ENCODE measurements around the gene GLIPR2.
"Not testable (repeated sequence)": the region's sequence is repeated elsewhere in the genome, so short reads cannot be mapped to it uniquely, and the experiment has no call there.

GLIPR2 gene, protein sequence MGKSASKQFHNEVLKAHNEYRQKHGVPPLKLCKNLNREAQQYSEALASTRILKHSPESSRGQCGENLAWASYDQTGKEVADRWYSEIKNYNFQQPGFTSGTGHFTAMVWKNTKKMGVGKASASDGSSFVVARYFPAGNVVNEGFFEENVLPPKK

DNA sequence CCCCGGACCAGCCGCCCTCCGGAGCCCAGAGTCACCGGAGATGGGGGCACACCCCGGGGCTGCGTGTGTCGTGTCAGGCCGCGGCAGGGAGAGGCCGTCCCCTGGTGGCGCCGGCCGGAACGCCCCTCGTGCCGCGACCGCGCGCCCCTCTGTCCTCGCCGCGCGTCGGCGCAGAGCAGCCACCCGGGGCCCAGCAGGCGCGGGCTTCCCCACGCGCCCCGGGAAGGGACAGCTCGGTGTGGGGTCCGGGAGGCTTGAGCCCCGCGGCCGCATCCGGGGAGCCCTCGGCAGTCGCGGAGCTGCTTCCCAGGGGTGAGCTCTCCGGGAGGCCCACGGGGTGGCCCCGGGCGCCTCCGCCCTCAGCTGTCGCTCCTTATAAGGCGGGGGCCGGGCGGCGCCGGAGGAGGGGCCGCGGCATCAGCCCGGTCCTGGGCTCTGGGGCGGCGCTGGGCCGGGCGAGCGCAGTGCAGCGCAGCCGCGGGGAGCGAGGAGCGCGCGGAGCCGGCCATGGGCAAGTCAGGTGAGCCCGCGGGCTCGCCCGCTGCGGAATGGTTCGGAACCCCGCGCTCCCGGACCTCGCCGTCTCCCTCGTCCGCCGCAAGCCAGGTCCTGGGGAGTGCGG lies at the start of gene GLIPR2:
TSS of gene GLIPR2 (plus strand) at position 462 of the 622 bp plus-strand sequence. CDS start at position 508, 46 bp downstream.
- peak; percentile 78 for DNase-seq

DNA sequence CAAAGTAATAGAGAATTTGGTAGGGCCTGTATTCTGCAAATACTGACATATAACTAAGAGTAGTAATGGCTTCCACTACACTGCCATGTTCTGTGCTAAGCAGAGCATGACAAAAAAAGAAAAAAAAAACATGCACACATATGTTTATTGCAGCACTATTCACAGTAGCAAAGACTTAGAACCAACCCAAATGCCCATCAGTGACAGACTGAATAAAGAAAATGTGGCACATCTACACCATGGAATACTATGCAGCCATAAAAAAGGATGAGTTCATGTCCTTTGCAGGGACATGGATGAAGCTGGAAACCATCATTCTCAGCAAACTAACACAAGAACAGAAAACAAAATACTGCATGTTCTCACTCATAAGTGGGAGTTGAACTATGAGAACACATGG lies 49.5 kb upstream of the GLIPR2 start:
- DNase-seq: not testable (repeated sequence)

DNA sequence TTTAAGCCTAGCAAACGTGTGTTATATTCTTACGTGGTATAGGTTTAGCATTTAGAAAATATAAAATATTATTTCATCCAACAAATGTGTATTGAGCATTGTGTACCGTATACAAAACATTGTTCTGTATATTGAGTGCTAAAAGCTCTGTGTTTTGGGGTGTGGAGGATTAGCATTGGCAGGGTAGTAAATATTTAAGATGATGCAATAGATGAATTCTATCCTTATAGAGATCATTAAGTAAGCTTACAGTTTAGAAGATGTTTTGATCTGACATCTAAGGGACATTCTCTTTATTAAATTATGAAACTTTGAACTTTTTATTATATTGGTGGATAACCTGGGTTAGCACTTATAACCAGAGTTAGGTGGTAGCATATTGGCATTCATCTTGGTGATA lies 48.5 kb upstream of the GLIPR2 start:
- DNase-seq: no peak

DNA sequence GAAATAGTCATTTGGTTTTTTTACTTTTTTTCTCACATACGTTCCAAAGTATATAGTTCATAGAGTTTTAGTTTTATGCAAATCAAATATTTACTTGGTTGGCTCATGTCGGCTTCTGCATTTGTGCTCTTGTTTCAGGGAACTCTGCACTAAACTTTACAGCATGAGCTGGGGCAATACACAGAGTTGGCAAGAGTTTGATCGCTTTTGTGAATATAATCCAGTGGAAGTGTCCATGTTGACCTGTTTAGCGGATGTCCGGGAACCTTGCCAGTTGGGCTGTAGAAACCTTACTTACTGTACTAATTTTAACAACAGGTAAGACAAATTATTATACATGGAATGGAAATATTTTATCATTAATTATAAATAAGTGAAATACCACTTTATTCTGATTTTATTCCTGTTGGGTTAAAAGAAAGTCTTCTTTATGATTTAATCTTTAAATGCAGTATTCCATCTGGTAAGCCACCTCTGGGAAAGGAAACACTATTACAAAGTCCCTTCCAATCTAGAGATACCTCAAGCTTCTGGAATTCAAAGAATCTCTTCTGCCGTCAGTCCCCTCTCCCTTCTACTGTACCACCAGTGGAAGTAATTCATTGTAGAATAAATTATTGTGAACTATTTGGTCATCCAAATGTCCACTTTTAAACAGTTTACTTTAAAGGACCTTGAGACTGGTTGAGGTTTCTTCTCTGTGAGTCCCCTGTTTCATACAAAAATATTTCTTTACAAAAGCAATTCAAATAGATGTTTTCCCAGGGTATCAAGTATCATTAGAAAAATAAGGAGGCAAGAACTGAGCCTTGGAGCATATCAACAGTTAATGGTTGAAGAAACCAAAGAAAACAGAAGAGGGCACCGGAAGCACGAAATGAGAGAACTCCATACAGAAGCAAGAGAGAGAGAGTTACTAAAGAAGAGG lies 45.2 kb upstream of the GLIPR2 start:
- DNase-seq: peak; percentile 77

DNA sequence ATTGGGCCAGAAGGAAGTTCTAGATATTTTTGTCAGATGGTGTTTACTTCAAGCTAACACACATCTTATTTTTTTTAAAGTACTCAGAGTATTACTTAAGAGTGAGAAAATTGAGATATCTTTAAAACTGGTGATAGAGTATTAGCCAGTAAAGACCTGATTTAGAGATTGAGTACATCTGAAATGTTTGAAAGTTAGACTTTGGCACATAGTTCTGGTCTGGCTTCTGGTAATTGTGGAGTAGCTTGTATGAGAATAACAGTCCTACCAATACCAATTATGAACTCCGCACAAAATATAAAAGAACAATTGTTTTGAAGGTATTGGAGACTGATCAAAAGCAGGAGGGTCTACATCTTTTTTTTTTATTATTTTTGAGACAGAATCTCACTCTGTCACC lies 44.5 kb upstream of the GLIPR2 start:
- no peak for DNase-seq

DNA sequence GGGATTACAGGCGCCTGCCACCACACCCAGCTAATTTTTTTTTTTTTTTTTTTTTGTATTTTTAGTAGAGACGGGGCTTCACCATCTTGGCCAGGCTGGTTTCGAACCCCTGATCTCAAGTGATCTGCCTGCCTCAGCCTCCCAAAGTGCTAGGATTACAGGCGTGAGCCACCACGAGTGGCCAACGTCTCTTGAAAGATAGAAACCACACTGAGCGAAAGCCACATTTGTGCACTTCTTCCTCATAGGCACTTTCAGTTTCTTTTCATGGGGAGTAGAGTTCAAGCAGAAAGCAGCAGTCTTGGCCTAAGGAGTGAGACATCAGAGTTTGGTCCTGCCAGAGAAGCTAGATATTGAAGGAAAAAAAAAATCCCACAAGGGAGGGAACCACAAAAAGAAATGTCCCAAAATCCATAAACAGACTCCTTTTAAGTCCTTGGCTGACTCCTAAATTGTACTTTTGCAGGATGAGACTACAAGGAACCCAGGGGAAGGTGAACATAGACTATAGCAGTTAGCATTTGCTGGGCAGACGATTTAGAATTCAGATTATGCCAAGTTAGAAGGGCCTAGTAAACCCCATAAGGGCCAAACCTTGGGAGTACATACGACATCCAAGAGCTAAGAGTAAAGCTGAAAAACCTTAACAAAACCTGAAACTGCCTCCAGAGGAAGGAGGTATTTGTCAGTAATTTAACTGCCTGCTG lies 43.9 kb upstream of the GLIPR2 start:
- DNase-seq: no peak

DNA sequence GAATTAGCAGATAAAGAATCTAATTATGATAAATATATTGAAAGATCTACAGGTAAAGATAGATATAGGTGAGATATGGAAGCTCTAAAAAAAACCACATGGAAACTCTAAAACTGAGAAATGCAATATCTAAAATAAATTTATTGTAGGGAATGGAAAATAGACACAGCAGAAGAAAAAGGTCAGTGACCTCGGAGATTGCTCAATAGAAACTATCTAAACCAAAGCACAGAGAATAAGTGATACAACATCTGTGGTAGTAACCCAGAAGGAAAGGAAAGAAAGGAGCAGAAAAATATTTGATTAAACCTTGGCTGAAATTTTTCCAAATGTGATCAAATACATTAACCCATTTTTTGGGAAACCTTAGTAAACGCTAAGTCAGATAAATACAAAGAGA lies 43.1 kb upstream of the GLIPR2 start:
- DNase-seq: no peak

DNA sequence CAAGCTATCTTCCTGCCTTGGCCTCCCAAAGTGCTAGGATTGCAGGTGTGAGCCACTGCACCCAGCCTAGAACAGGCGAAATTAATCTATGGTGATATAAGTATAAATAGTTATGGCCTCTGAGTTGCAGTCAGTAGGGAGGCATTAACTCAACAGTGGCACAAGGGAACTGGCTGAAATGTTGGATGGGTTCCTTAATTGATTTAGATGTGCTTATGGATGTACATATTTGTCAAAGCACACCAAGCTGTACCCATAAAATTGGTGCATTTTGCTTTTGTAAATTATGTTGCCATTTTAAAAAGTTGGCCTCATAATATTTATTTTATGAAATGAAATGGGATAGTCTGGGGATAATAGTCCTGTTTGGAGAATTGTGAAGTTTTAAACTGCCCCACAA lies 36.8 kb upstream of the GLIPR2 start:
- no peak for DNase-seq

DNA sequence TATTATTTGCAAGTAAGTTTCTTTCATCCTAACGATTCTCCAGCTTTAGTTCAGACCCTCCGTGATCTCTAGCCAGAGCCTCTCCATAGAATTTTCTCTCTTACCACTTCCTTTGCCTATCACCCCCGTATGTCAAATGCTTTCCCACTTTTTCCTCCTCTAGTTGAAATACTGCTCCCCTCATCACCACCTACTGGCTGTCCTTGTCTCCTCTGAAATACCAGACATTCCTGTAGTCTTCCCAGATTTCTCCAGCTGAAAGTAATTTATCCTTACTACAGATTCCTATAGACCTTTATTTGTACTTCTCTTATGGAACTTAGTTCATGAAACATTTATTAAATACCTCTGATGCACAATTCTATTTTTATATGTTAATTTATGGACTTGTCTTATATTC lies 36.0 kb upstream of the GLIPR2 start:
- DNase-seq: peak; percentile 94

DNA sequence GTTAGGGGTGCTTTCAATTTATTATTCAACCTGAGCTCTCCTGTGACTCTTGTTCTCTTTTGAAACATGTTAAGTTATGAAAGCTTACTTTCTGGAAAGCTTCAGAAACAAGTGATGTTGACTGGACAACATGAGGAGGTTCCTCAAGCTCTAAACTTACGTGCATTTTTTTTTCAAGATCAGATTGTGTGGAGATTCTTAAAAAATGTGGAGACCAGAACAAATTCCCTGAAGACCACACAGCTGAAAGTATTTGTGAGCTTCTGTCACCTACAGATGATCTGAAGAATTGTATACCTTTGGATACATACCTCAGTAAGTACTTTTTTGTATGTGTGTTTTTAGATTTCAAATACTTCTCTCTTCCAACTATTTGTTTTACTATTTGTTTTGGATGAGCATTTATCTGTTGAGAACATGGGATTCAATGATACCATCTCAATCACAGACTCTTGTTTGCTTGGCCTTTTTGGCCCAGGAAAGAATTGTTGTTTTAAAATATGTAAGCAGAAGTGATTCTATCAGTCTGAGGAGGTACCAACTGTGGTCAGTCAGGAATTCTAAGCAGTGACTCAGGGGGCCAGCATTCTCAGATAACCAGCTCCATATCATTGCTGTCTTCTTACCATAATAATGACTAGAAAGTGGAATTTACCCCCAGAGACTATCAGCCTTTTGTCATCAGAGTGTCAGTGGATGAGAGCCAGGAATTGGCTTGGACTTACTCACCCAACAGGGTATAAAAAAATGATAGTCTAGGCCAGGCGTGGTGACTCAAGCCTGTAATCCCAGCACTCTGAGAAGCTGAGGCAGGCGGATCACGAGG lies 34.4 kb upstream of the GLIPR2 start:
- peak; percentile 100 for DNase-seq

DNA sequence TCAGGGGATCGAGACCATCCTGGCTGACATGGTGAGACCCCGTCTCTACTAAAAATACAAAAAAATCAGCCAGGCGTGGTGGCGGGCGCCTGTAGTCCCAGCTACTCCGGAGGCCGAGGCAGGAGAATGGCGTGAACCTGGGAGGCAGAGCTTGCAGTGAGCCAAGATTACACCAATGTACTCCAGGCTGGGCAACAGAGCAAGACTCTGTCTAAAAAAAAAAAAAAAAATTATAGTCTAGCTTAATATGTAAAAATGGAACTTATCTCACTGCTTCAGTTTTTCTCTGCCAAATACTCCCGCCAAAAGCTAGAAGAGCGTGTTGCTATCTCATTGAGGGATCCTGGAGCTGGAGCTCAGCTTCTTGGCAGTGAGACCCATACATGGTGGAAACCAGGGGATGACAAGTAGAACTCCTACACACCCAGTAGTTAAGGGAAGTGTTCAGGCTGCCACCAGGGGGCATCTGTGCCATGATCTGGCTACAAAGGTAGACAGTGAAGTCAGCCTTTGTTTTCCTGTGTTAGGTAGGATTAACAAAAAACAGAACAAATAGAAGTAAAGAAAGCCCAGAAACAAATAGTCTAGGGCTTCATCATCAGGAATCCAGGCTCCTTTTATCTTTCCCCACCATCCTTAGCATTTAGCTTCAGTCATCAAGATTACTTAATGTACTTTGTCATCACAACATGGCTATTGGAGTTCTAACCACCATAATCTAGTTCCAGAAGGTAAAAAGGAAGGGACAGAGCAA lies 33.6 kb upstream of the GLIPR2 start:
- DNase-seq: peak; percentile 67

DNA sequence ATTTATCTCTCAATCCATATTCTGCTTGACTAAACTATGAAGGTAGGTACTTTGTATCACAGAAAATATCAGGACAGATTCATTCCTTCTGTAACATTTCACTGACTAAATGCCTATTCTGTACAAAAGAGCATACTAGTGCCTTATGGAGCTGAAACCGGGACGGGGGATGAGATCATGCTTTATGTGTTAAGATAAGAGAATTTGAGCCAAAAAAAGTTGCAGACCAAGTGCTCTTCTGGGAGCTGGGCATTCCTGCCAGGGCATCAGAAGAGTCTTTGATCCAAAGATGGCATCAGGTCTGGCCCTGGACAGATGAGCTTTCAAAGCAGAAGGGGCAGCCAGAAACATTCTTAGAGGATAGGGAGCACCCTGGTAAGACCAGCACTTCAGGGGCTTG lies 27.5 kb upstream of the GLIPR2 start:
- DNase-seq: no peak

DNA sequence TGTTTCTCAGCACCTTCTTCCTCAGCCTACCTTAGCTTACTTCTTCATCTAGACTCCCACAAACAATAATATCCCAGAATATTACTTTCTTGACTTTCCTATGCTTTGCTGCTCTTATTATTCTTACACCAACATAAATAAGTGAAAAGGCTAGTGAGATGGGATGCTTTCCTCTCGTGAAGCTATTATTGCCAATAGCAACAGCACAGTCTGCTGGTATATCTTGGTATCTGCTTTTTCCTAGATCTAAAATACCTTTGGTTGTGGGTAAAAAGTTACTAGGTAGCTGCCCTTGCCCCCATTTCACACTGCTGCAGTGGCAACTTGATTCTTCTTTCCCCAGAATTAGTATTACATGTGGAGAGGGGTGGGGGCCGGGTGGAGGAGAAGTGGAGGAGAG lies 26.1 kb upstream of the GLIPR2 start:
- DNase-seq: no peak

DNA sequence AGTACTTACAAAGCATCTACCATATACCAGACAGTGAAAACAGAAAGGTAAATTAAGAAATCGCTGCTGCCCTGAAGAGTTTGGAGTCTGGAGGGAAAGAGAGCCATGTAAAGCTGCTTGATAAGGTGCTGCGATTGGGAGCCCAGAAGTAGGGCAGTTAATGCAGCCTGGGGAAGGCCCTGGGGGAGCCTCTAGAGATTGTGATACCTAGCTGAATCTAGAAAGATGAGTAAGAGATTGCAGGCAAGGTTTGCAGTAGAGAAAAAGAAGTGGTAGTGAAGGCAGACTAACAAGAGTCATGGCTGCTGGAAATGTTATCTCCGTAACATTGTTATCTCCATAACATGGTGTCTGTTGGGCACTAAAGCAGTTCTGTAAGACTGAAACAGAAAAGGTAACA lies 24.0 kb upstream of the GLIPR2 start:
- DNase-seq: no peak

DNA sequence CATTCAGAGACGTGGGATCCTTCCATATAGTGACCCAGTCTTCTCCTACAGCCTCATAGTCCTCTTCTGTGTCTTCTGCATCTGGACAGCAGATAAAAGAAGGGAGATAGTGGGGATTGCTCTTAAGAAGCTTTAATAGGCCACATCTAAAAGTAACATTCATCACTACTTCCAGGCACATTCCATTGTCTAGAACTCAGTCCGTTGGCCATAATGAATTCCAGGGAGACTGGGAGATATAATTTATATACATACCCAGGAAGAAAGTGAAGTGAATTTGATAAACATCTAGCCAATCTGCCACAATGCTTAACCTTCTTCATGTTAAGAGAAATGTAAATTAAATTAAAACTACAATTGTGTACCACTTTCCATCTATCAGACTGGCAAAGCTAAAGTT lies 22.5 kb upstream of the GLIPR2 start:
- DNase-seq: no peak

DNA sequence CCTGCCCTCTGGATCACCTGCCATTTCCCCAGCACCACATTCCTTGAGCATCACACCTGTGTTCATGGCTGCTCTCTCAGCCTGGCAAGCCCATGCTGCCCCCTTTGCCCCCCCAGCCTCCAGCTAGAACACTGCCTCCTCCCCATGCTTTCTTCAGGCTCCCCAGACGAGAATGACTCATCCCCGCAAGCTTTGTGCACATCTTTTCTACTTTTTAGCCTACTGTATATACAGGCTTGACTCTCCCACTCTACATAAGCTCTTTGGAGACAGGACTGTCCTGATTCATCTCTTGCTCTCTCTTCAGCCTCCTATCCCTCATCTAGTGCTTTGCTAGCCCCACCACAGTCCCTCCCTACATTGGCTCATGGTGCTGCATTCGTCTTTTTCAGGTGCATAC lies 19.9 kb upstream of the GLIPR2 start:
- DNase-seq: no peak

DNA sequence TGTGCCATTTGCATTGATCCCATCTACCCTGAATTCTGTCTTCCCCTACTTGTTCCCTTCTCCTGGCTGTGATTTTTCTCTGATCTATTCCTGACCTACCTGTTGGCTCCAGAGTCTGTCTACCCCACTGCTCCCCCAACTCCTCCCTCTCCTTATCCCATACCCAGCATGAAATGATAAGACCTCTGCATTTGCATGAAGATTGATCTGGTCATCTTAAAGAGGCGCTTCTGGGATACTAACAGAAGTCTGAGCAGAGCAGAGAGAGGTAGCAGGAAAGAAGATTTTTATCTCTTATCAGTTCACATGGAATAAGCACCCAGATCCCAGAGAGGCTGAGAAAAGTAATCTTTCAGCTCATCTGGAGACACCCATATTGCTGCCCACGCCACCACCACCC lies 18.3 kb upstream of the GLIPR2 start:
- no peak for DNase-seq

DNA sequence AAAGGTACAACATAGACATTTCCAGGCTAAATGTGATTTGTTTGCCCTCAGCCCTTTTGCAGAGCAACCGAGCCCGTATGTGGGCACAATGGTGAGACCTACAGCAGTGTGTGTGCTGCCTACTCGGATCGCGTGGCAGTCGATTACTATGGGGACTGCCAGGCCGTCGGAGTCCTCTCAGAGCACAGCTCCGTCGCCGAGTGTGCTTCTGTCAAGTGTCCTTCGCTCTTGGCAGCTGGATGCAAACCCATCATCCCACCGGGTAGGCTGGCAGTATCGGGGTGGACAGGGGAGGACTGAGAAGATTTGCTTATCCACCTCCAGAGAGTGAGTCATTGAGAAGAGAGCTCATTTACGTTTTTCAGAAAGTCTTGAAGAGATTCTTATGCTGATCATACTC lies 17.8 kb upstream of the GLIPR2 start:
- no peak for DNase-seq

DNA sequence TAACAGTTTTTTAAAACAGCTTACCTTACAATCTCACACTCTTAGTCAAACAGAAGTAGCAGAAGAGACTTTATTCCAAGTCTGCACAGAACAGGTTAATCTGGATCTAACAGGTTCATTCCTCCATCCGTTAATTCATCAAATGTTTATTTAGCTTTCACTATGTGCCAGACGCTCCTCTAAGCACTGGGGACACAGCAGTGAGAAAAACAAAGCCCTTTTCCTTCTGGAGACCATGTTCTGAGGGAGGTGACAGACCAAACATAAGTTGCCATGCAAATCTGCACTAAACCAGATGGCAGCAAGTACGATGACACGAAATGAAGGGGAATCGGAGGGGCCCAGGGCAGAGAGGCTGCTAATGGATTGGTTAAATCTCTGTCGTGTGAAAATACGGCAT lies 17.1 kb upstream of the GLIPR2 start:
- no peak for DNase-seq

DNA sequence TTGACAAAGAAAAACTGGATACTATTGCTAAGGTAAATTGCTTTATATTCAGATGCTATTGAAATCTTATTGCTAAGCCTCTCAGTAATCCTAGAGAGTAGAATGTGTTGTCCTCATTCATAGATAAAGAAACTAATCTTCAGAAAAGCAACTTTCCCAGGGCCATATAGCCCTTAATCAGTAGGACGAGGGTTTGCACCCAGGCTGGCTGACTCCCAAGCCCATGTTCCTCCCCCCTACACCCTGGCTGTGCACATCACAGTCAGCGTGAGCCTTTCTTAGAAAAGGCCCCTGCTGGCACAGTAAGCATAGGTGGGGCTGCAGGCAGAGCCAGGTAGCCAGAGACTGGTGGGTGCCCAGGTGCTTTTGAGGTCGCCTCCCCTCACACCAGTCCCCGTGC lies 15.8 kb upstream of the GLIPR2 start:
- no peak for DNase-seq

DNA sequence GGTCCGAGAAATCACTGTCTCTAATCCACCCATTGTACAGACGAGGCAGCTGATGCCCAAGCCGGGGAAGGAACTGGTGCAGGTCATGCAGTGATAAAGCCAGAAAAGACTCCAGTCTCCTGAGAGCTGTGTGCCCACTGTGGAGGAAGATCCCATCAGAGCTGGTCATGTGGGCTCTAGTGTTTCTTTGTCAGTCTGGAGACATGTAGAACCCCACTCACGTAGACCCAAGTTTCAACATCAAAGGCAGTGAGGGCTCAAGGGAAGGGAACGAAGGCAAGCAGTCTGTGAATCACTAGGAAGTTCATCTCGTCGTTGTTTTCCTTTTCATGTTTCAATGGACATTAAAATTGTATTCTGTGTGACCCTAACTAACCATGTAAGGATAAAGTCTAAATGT lies 14.6 kb upstream of the GLIPR2 start:
- no peak for DNase-seq

DNA sequence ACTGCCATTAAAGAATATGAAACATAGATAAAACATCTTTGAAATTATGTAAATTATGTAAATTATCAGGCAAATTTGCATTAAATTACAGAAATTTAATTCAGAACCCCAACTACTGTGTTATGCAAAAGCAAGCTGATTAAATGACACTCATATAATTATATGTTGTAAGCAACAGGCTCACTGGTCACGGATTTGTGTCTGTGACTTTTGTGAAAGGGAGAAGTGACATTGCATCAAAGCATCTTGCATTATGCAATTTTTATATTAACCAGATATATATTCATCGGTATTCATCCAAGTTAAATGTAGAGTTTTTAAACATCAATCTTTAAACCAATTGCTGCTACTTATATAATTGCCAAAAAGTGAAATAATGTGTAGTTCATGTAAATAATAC lies 13.0 kb upstream of the GLIPR2 start:
- no peak for DNase-seq

Measured in fibroblast of skin of right quadriceps (primary cell).